Measurements from ENCODE around the gene MDM2. TPM values are rescaled to one million over a fixed set of nuclear protein-coding genes. Genes with fewer than 3 reads are reported as not detected.

The MDM2 gene
- total and polyA plus RNA-seq, 2 donors (not counting 3 experiments of a cell fraction or from before 2014, with no cell fraction given), result 16.7 to 270 TPM

- Histone ChIP-seq H3K27me3 (ENCODE audit: control insufficient read depth in 2 of 2, insufficient read depth in 2 of 2, low read length in 2 of 2) (no peaks in the 10 kb centered on the region), H3K4me1 (ENCODE audit: control insufficient read depth, extremely low read depth, insufficient read depth, low read length) (no peaks in the 10 kb centered on the region), H3K4me3 (replicated peaks in 1 of 3; ENCODE audit: insufficient read depth in 1 of 3, low read depth in 1 of 3, low read length in 3 of 3) (no peak overlapping the region), H3K79me2 (ENCODE audit: control insufficient read depth, insufficient read depth, low read length) (peaks cover 2% of the 10 kb centered on the region), H3K27ac (ENCODE audit: insufficient read depth, low read depth, low read length) (no peak overlapping the region), H3K4me2 (ENCODE audit: insufficient read depth, low read length) (no peak overlapping the region), H3K9me3 (replicated peaks; ENCODE audit: control insufficient read depth, insufficient read depth, low read length) (no peaks in the 10 kb centered on the region), H3K9me1 (replicated peaks; ENCODE audit: control insufficient read depth, extremely low read depth, insufficient read depth, low read length) (no peaks in the 10 kb centered on the region), H3K9ac (replicated peaks; ENCODE audit: extremely low read depth, insufficient read depth, low read length) (no peak overlapping the region), H4K20me1 (replicated peaks; ENCODE audit: control insufficient read depth, extremely low read depth, insufficient read depth, low read length) (peaks cover 10% of the 10 kb centered on the region), H3K36me3 (ENCODE audit: control insufficient read depth in 2 of 2, extremely low read depth in 1 of 2, insufficient read depth in 2 of 2, low read length in 2 of 2) (peaks cover 20 to 40% of the 10 kb centered on the region in 2 experiments), H2AFZ (ENCODE audit: low read depth, low read length) (no peak overlapping the region)
- CTCF ChIA-PET, result interaction anchor here (2.3 kb wide), 1 partner anchor 12 kb away, joined by 8 read pairs; no protein-coding TSS in a partner anchor
- no TSS peak for BruUV-seq (replicated peaks)
- dilution Hi-C loops (cut with MboI; ENCODE audit: extremely low pct_ligation_motif_present, low sequenced_read_pairs), result no loop called here
- DNase-seq (ENCODE audit: low read depth, low spot score), result no peak
- FAIRE-seq, result no peak
- TF ChIP-seq GATA2 (IDR thresholded peaks at IDR 0.05; ENCODE audit: insufficient read depth, insufficient read length, low read depth, low read length) (no peak), FOS (IDR thresholded peaks at IDR 0.05; ENCODE audit: borderline replicate concordance, insufficient read depth, low read length) (no peak), POLR2A (IDR thresholded peaks at IDR 0.05; ENCODE audit: low read depth, low read length) (no peak), MYC (IDR thresholded peaks at IDR 0.05; ENCODE audit: low read depth, low read length) (no peak), EZH2 (IDR thresholded peaks at IDR 0.05; ENCODE audit: borderline replicate concordance, low read depth, low read length, severe bottlenecking) (no peak)
- POLR2A ChIA-PET, result no interaction called here
- intact Hi-C loops (cut with micrococcal nuclease), result no loop called here
These were observed 34.1 kb downstream of the MDM2 start for GRCh38 chr12:68842123-68842522.

- POLR2A ChIA-PET, result no interaction called here
- intact Hi-C loops (cut with micrococcal nuclease) (no loop called here), dilution Hi-C loops (cut with MboI; ENCODE audit: extremely low pct_ligation_motif_present, low sequenced_read_pairs) (no loop called here)
- Histone ChIP-seq H3K36me3 (ENCODE audit: control insufficient read depth in 2 of 2, extremely low read depth in 1 of 2, insufficient read depth in 2 of 2, low read length in 2 of 2) (peaks cover 20 to 33% of the 10 kb centered on the region in 2 experiments), H3K27me3 (ENCODE audit: control insufficient read depth in 2 of 2, insufficient read depth in 2 of 2, low read length in 2 of 2) (no peaks in the 10 kb centered on the region), H4K20me1 (replicated peaks; ENCODE audit: control insufficient read depth, extremely low read depth, insufficient read depth, low read length) (peaks cover 10% of the 10 kb centered on the region), H3K27ac (ENCODE audit: insufficient read depth, low read depth, low read length) (no peak overlapping the region), H3K9me1 (replicated peaks; ENCODE audit: control insufficient read depth, extremely low read depth, insufficient read depth, low read length) (no peaks in the 10 kb centered on the region), H3K4me2 (ENCODE audit: insufficient read depth, low read length) (no peak overlapping the region), H3K79me2 (ENCODE audit: control insufficient read depth, insufficient read depth, low read length) (peaks cover 2% of the 10 kb centered on the region), H3K9me3 (replicated peaks; ENCODE audit: control insufficient read depth, insufficient read depth, low read length) (no peaks in the 10 kb centered on the region), H3K4me1 (ENCODE audit: control insufficient read depth, extremely low read depth, insufficient read depth, low read length) (no peaks in the 10 kb centered on the region), H2AFZ (ENCODE audit: low read depth, low read length) (no peak overlapping the region), H3K4me3 (replicated peaks in 1 of 3; ENCODE audit: insufficient read depth in 1 of 3, low read depth in 1 of 3, low read length in 3 of 3) (no peak overlapping the region), H3K9ac (replicated peaks; ENCODE audit: extremely low read depth, insufficient read depth, low read length) (no peak overlapping the region)
- FAIRE-seq (no peak), DNase-seq (ENCODE audit: low read depth, low spot score) (no peak)
- BruUV-seq (replicated peaks), result no TSS peak
- no peak for TF ChIP-seq GATA2 (IDR thresholded peaks at IDR 0.05; ENCODE audit: insufficient read depth, insufficient read length, low read depth, low read length)
- TF ChIP-seq JUN (IDR thresholded peaks at IDR 0.05; ENCODE audit: borderline replicate concordance, insufficient read depth, insufficient read length, low read depth), result no peak
- TF ChIP-seq MYC (IDR thresholded peaks at IDR 0.05; ENCODE audit: low read depth, low read length), result no peak
- TF ChIP-seq POLR2A (IDR thresholded peaks at IDR 0.05; ENCODE audit: low read depth, low read length), result peak; percentile 50
- no peak for TF ChIP-seq POLR2AphosphoS5 (IDR thresholded peaks at IDR 0.05; ENCODE audit: insufficient read depth, low read depth, low read length)
- no peak for TF ChIP-seq FOS (IDR thresholded peaks at IDR 0.05; ENCODE audit: borderline replicate concordance, insufficient read depth, low read length)
- no peak for TF ChIP-seq EZH2 (IDR thresholded peaks at IDR 0.05; ENCODE audit: borderline replicate concordance, low read depth, low read length, severe bottlenecking)
- TF ChIP-seq CTCF (IDR thresholded peaks at IDR 0.05; ENCODE audit: extremely low read depth in 1 of 2, insufficient read depth in 1 of 2, low read depth in 1 of 2, low read length in 2 of 2), result no peak
- CTCF ChIA-PET, result interaction anchor here (2.3 to 3.1 kb wide), 2 partner anchors 12 to 13 kb away, joined by 8 to 20 read pairs; no protein-coding TSS in a partner anchor
These were observed 35.0 kb downstream of the MDM2 start for GRCh38 chr12:68842784-68843567.
